ENCODE measurements around the gene ACSF2. TPM values are rescaled to one million over a fixed set of nuclear protein-coding genes. Genes with fewer than 3 reads are reported as not detected.

The ACSF2 gene
- total RNA-seq, 5 donors from 2014 or later (not counting 1 experiment from before 2014, with no cell fraction given) = 17.7 to 26.4 (median 21.3) TPM

DNA sequence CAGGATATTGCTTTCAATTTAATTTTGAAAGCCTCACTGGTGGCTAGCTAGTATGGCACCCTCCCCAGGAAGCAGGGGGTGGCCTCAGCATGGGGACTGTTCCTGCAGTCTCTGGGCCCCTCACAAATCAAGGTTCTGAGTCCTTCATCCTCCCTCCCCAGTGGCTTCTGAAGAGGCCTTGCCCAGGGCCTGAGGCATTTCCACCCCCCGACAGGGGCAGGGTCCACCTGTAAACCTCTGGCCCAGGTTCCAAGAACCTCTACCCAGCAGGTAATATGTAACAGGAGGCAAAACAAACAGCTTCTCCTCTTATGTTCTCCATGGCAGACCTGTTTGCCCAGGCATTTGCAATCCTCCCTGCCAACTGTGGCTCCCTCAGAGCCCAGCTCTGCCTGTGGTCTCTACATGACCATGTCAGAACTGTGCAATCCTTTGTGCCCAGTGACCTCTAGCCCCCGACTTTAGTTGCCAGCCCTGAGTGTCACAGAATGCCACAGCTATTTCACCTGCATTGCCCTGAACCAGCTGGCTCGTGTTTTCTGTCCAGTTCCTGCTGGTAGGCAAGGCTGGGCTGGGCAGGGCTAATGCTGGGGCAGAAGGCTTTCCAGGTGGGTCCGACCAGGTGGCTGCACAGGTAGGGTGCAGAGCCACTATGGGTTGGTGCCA lies 14.3 kb downstream of the ACSF2 start:
- H3K27me3 ChIP-seq (replicated peaks in 1 of 2; ENCODE audit: control insufficient read depth in 2 of 2, extremely low read depth in 1 of 2, insufficient read depth in 2 of 2, low read length in 1 of 2) = no peaks in the 10 kb centered on the region
- POLR2A ChIA-PET = no interaction called here
- H3K27ac ChIP-seq (ENCODE audit: low read length) = no peak overlapping the region
- CTCF ChIA-PET = no interaction called here
- H3K4me3 Mint-ChIP-seq = no peak overlapping the region
- no peaks in the 10 kb centered on the region for H3K36me3 ChIP-seq (ENCODE audit: control insufficient read depth in 2 of 2, extremely low read depth in 1 of 2, insufficient read depth in 1 of 2, low read length in 1 of 2)
- WGBS (ENCODE audit: insufficient coverage) = 86% methylated on average over 2 of the region's 4 CpGs
- DNase-seq = no peak
- no peaks in the 10 kb centered on the region for H3K9me3 ChIP-seq
- no peak overlapping the region for H3K4me3 ChIP-seq (ENCODE audit: control insufficient read depth in 1 of 2, extremely low read depth in 1 of 2, low read length in 1 of 2)
- H3K4me1 ChIP-seq (ENCODE audit: control insufficient read depth in 1 of 2, extremely low read depth in 1 of 2, insufficient read depth in 2 of 2, low read length in 2 of 2) = no peaks in the 10 kb centered on the region
- no peak for ATAC-seq (replicated peaks in 1 of 4)
- H3K4me1 Mint-ChIP-seq = no peaks in the 10 kb centered on the region
- H3K36me3 Mint-ChIP-seq = peaks cover 3% of the 10 kb centered on the region
- H3K9me3 Mint-ChIP-seq = no peaks in the 10 kb centered on the region
- H3K27ac Mint-ChIP-seq = no peak overlapping the region
- no peaks in the 10 kb centered on the region for H3K27me3 Mint-ChIP-seq

GRCh38 chr17:50440838-50441829 lies 15.1 kb downstream of the ACSF2 start:
- Mint-ChIP-seq H3K9me3 (no peaks in the 10 kb centered on the region), H3K36me3 (peaks cover 3% of the 10 kb centered on the region), H3K27ac (no peak overlapping the region), H3K27me3 (no peaks in the 10 kb centered on the region), H3K4me3 (no peak overlapping the region), H3K4me1 (no peaks in the 10 kb centered on the region)
- CTCF ChIA-PET = no interaction called here
- no peaks in the 10 kb centered on the region for H3K27me3 ChIP-seq (replicated peaks in 1 of 2; ENCODE audit: control insufficient read depth in 2 of 2, extremely low read depth in 1 of 2, insufficient read depth in 2 of 2, low read length in 1 of 2)
- H3K36me3 ChIP-seq (ENCODE audit: control insufficient read depth in 2 of 2, extremely low read depth in 1 of 2, insufficient read depth in 1 of 2, low read length in 1 of 2) = no peaks in the 10 kb centered on the region
- no peaks in the 10 kb centered on the region for H3K4me1 ChIP-seq (ENCODE audit: control insufficient read depth in 1 of 2, extremely low read depth in 1 of 2, insufficient read depth in 2 of 2, low read length in 2 of 2)
- no peak overlapping the region for H3K27ac ChIP-seq (ENCODE audit: low read length)
- POLR2A ChIA-PET = no interaction called here
- no peak overlapping the region for H3K4me3 ChIP-seq (ENCODE audit: control insufficient read depth in 1 of 2, extremely low read depth in 1 of 2, low read length in 1 of 2)
- 94% methylated on average over 5 of the region's 10 CpGs for WGBS (ENCODE audit: insufficient coverage)
- ATAC-seq (replicated peaks in 1 of 4) = no peak
- no peaks in the 10 kb centered on the region for H3K9me3 ChIP-seq
- no peak for DNase-seq

DNA sequence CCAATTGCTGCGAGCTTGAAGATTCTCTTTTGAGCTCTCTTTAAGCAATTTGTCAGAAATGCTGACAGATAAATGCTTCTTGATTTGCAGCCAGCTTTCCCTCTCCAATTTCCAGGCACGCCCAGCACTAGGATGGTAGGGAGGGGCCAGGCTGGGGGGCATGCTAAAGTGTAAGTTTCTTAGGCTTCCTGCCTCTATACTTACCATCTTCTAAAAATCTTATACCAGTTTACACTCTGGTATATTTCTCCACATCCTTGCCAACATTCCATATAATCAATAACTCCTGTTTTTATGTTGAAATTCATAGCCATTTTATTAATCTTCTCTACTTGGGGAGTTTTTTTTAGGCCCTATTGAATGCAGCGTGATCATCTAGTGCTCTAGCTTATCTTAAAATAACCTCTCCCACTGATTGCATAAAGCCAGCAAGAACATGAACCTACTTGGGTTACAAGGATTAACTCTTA lies 17.5 kb downstream of the ACSF2 start:
- peaks cover 3% of the 10 kb centered on the region for H3K36me3 Mint-ChIP-seq
- no peaks in the 10 kb centered on the region for H3K27me3 Mint-ChIP-seq
- 100% methylated on average over 1 of the region's 3 CpGs for WGBS (ENCODE audit: insufficient coverage)
- H3K27ac Mint-ChIP-seq = no peak overlapping the region
- Histone ChIP-seq H3K9me3 (no peaks in the 10 kb centered on the region), H3K4me3 (ENCODE audit: control insufficient read depth in 1 of 2, extremely low read depth in 1 of 2, low read length in 1 of 2) (no peak overlapping the region), H3K27ac (ENCODE audit: low read length) (no peak overlapping the region), H3K36me3 (ENCODE audit: control insufficient read depth in 2 of 2, extremely low read depth in 1 of 2, insufficient read depth in 1 of 2, low read length in 1 of 2) (no peaks in the 10 kb centered on the region), H3K27me3 (replicated peaks in 1 of 2; ENCODE audit: control insufficient read depth in 2 of 2, extremely low read depth in 1 of 2, insufficient read depth in 2 of 2, low read length in 1 of 2) (no peaks in the 10 kb centered on the region), H3K4me1 (ENCODE audit: control insufficient read depth in 1 of 2, extremely low read depth in 1 of 2, insufficient read depth in 2 of 2, low read length in 2 of 2) (no peaks in the 10 kb centered on the region)
- H3K9me3 Mint-ChIP-seq = no peaks in the 10 kb centered on the region
- ChIA-PET POLR2A (interaction anchor here in 1 of 2 donors (0.8 kb wide), 1 partner anchor 11 kb away, joined by 3 read pairs; no protein-coding TSS in a partner anchor), CTCF (interaction anchor here (0.6 to 1.3 kb wide), 3 partner anchors 8 to 145 kb away, joined by 5 read pairs; no protein-coding TSS in a partner anchor)
- no peak for DNase-seq
- no peak overlapping the region for H3K4me3 Mint-ChIP-seq
- H3K4me1 Mint-ChIP-seq = no peaks in the 10 kb centered on the region
- ATAC-seq (replicated peaks in 1 of 4) = no peak

GRCh38 chr17:50444841-50445715 lies 19.1 kb downstream of the ACSF2 start:
- Histone ChIP-seq H3K4me3 (ENCODE audit: control insufficient read depth in 1 of 2, extremely low read depth in 1 of 2, low read length in 1 of 2) (no peak overlapping the region), H3K27me3 (replicated peaks in 1 of 2; ENCODE audit: control insufficient read depth in 2 of 2, extremely low read depth in 1 of 2, insufficient read depth in 2 of 2, low read length in 1 of 2) (no peaks in the 10 kb centered on the region), H3K9me3 (no peaks in the 10 kb centered on the region), H3K4me1 (ENCODE audit: control insufficient read depth in 1 of 2, extremely low read depth in 1 of 2, insufficient read depth in 2 of 2, low read length in 2 of 2) (no peaks in the 10 kb centered on the region), H3K36me3 (ENCODE audit: control insufficient read depth in 2 of 2, extremely low read depth in 1 of 2, insufficient read depth in 1 of 2, low read length in 1 of 2) (no peaks in the 10 kb centered on the region), H3K27ac (ENCODE audit: low read length) (no peak overlapping the region)
- WGBS (ENCODE audit: insufficient coverage) = 95% methylated on average over 4 of the region's 6 CpGs
- CTCF ChIA-PET = interaction anchor here in 1 of 2 donors (0.7 kb wide), 1 partner anchor 109 kb away, joined by 3 read pairs; no protein-coding TSS in a partner anchor
- H3K27me3 Mint-ChIP-seq = no peaks in the 10 kb centered on the region
- no peaks in the 10 kb centered on the region for H3K4me1 Mint-ChIP-seq
- no peak for DNase-seq
- H3K9me3 Mint-ChIP-seq = no peaks in the 10 kb centered on the region
- H3K36me3 Mint-ChIP-seq = peaks cover 3% of the 10 kb centered on the region
- no peak for ATAC-seq (replicated peaks in 1 of 4)
- no peak overlapping the region for H3K4me3 Mint-ChIP-seq
- POLR2A ChIA-PET = interaction anchor here in 1 of 2 donors (0.6 kb wide), 1 partner anchor 208 kb away, joined by 3 read pairs; no protein-coding TSS in a partner anchor
- H3K27ac Mint-ChIP-seq = no peak overlapping the region

- no peaks in the 10 kb centered on the region for H3K9me3 Mint-ChIP-seq
- POLR2A ChIA-PET = interaction anchor here (0.6 kb wide), 2 partner anchors 19 to 208 kb away, joined by 3 read pairs; no protein-coding TSS in a partner anchor
Observed at GRCh38 chr17:50445730-50446325, 19.8 kb downstream of the ACSF2 start.

More at GRCh38 chr17:50445730-50446325, 19.8 kb downstream of the ACSF2 start:
- Mint-ChIP-seq H3K27me3 (no peaks in the 10 kb centered on the region), H3K36me3 (peaks cover 5% of the 10 kb centered on the region), H3K27ac (no peak overlapping the region), H3K4me3 (no peak overlapping the region), H3K4me1 (no peaks in the 10 kb centered on the region)
- CTCF ChIA-PET = interaction anchor here in 1 of 2 donors (0.7 kb wide), 1 partner anchor 110 kb away, joined by 3 read pairs; no protein-coding TSS in a partner anchor
- H3K36me3 ChIP-seq (ENCODE audit: control insufficient read depth in 2 of 2, extremely low read depth in 1 of 2, insufficient read depth in 1 of 2, low read length in 1 of 2) = no peaks in the 10 kb centered on the region
- ATAC-seq (replicated peaks in 1 of 4) = no peak
- WGBS (ENCODE audit: insufficient coverage) = 71% methylated on average over 1 of the region's 1 CpG
- DNase-seq = no peak
- H3K27me3 ChIP-seq (replicated peaks in 1 of 2; ENCODE audit: control insufficient read depth in 2 of 2, extremely low read depth in 1 of 2, insufficient read depth in 2 of 2, low read length in 1 of 2) = no peaks in the 10 kb centered on the region
- H3K4me3 ChIP-seq (ENCODE audit: control insufficient read depth in 1 of 2, extremely low read depth in 1 of 2, low read length in 1 of 2) = no peak overlapping the region
- H3K27ac ChIP-seq (ENCODE audit: low read length) = no peak overlapping the region
- H3K4me1 ChIP-seq (ENCODE audit: control insufficient read depth in 1 of 2, extremely low read depth in 1 of 2, insufficient read depth in 2 of 2, low read length in 2 of 2) = no peaks in the 10 kb centered on the region
- no peaks in the 10 kb centered on the region for H3K9me3 ChIP-seq

Data from T-cell (primary cell).